A549 (cell line): ENCODE data around the gene PRKG1. TPM values are rescaled to one million over a fixed set of nuclear protein-coding genes. Genes with fewer than 3 reads are reported as not detected.

ENCODE experiments used
- ATAC-seq, 2 experiments: fragments of 200-7000 bp in 1 of 2; fragments of >200 bp in 1 of 2; cut with Nextera tagmentation in 1 of 2; cut with Tn5 transposase in 1 of 2; 3 replicates each; pipeline versions ENCODE4 v1.8.0 to v1.9.1; 2018 to 2020; ENCODE audit warnings: mild to moderate bottlenecking in 1 of 2, moderate library complexity in 1 of 2
- CTCF ChIA-PET: fragments of 300-600 bp; sonication (Branson Sonifier 250); formaldehyde crosslinking; extraction: SDS; loops from one replicate; lab custom pipeline; 2021; ENCODE audit warnings: antibody characterized with exemption, inconsistent platforms; lab: Yijun Ruan, JAX
- POLR2A ChIA-PET: fragments of 350-600 bp; formaldehyde crosslinking; extraction: SDS; loops from one replicate; lab custom pipeline; 2021; ENCODE audit warnings: antibody characterized with exemption, inconsistent platforms; lab: Yijun Ruan, JAX
- DNase-seq, 2 experiments: peaks; one replicate each; pipeline versions ENCODE4 v3.0.0 to v3.0.0-alpha.2; 2011 to 2016; ENCODE audit warnings: low read depth in 1 of 2, low spot score in 1 of 2
- FAIRE-seq: peaks from 2 replicates; lab custom pipeline; 2011; peaks lifted over from hg19 to GRCh38; lab: Jason Lieb, UNC
- H3K27ac ChIP-seq, 2 experiments: fragments of >200 bp; sonication (Bioruptor Twin); formaldehyde crosslinking; 3 replicates each; pipeline ENCODE4 v1.5.1; 2016 to 2017
- H3K4me1 ChIP-seq: fragments of >200 bp; sonication (Bioruptor Twin); formaldehyde crosslinking; 3 replicates; pipeline ENCODE4 v1.6.1; 2016
- H3K4me2 ChIP-seq: fragments of >200 bp; sonication (Bioruptor Twin); formaldehyde crosslinking; 3 replicates; pipeline ENCODE4 v1.6.1; 2016
- H3K4me3 ChIP-seq: fragments of >200 bp; sonication (Bioruptor Twin); formaldehyde crosslinking; 3 replicates; pipeline ENCODE4 v1.5.1; 2016
- H3K9me3 ChIP-seq: fragments of >200 bp; sonication (Bioruptor Twin); formaldehyde crosslinking; 3 replicates; pipeline ENCODE4 v1.6.1; 2016
- BHLHE40 ChIP-seq: IDR thresholded peaks from 2 replicates; pipeline ENCODE4 v1.6.1; 2012; ENCODE audit warnings: low read depth, low read length, inconsistent platforms
- CEBPB ChIP-seq, 2 experiments: fragments of >200 bp in 1 of 2; sonication (Bioruptor Twin) in 1 of 2; formaldehyde crosslinking in 1 of 2; IDR thresholded peaks; 2 replicates each; pipeline ENCODE4 v1.6.1; 2012 to 2016
- CHD2 ChIP-seq: fragments of 150-350 bp; IDR thresholded peaks from 2 replicates; pipeline ENCODE4 v1.6.1; 2014; ENCODE audit warnings: low read length; ENCODE audit not compliant: partially characterized antibody
- EHF ChIP-seq: fragments of 250-450 bp; sonication (Bioruptor Pico); IDR thresholded peaks from 2 replicates; pipeline ENCODE4 v1.5.0; 2020; ENCODE audit warnings: mild to moderate bottlenecking
- FOSB ChIP-seq: fragments of 250-450 bp; sonication (Bioruptor Pico); IDR thresholded peaks from 2 replicates; pipeline ENCODE4 v1.5.0; 2020; ENCODE audit warnings: mild to moderate bottlenecking, moderate library complexity
- GATA3 ChIP-seq: IDR thresholded peaks from 2 replicates; pipeline ENCODE4 v1.6.1; 2012; ENCODE audit warnings: borderline replicate concordance
- HDAC2 ChIP-seq: fragments of 200-600 bp; sonication (generic); IDR thresholded peaks from 2 replicates; pipeline ENCODE4 v1.6.1; 2016
- HOXB13 ChIP-seq: fragments of 250-450 bp; sonication (Bioruptor Pico); IDR thresholded peaks from 2 replicates; pipeline ENCODE4 v1.5.0; 2020; ENCODE audit warnings: low read depth, mild to moderate bottlenecking, moderate library complexity
- HOXB5 ChIP-seq: fragments of 250-450 bp; sonication (Bioruptor Pico); IDR thresholded peaks from 2 replicates; pipeline ENCODE4 v1.5.0; 2020; ENCODE audit warnings: mild to moderate bottlenecking, moderate library complexity
- KDM1A ChIP-seq: fragments of 200-600 bp; sonication (generic); IDR thresholded peaks from 2 replicates; pipeline ENCODE4 v1.6.1; 2016; ENCODE audit warnings: low read depth, mild to moderate bottlenecking
- KDM5A ChIP-seq: fragments of 200-600 bp; sonication (generic); IDR thresholded peaks from 2 replicates; pipeline ENCODE4 v1.6.1; 2016; ENCODE audit warnings: antibody characterized with exemption, mild to moderate bottlenecking
- MAFK ChIP-seq: fragments of 450-650 bp; IDR thresholded peaks from 2 replicates; pipeline ENCODE4 v1.6.1; 2014; ENCODE audit not compliant: partially characterized antibody
- MAZ ChIP-seq: fragments of 150-350 bp; IDR thresholded peaks from 2 replicates; pipeline ENCODE4 v1.6.1; 2014; ENCODE audit warnings: antibody characterized with exemption, low read depth, low read length, borderline replicate concordance
- NFE2L2 ChIP-seq: fragments of 150-350 bp; conservative IDR thresholded peaks from 2 replicates; pipeline ENCODE4 v1.6.1; 2014; ENCODE audit warnings: low read length
- NPAS2 ChIP-seq: fragments of 250-450 bp; sonication (Bioruptor Pico); IDR thresholded peaks from 2 replicates; pipeline ENCODE4 v1.8.0; 2022; ENCODE audit warnings: mild to moderate bottlenecking, moderate library complexity, borderline replicate concordance
- PHF8 ChIP-seq: fragments of 200-600 bp; sonication (generic); IDR thresholded peaks from 2 replicates; pipeline ENCODE4 v1.6.1; 2016; ENCODE audit warnings: low read depth, mild to moderate bottlenecking, antibody characterized with exemption, moderate library complexity, borderline replicate concordance
- POLR2A ChIP-seq: IDR thresholded peaks from 2 replicates; pipeline ENCODE4 v1.6.1; 2012; ENCODE audit warnings: mild to moderate bottlenecking, low read length
- POLR2AphosphoS2 ChIP-seq: conservative IDR thresholded peaks from 2 replicates; pipeline ENCODE4 v1.6.1; 2012; ENCODE audit warnings: low read length, improper control_type of control experiment, inconsistent platforms
- RAD21 ChIP-seq, 2 experiments: fragments of >200 bp in 1 of 2; sonication (Bioruptor Twin) in 1 of 2; formaldehyde crosslinking in 1 of 2; IDR thresholded peaks in 1 of 2; conservative IDR thresholded peaks in 1 of 2; 2 replicates in 1 of 2; 3 replicates in 1 of 2; pipeline ENCODE4 v1.6.1; 2012 to 2018; ENCODE audit warnings: inconsistent platforms in 1 of 2
- RCOR1 ChIP-seq: fragments of 150-350 bp; IDR thresholded peaks from 2 replicates; pipeline ENCODE4 v1.6.1; 2014; ENCODE audit warnings: antibody characterized with exemption, low read length, low read depth
- RNF2 ChIP-seq: fragments of 200-600 bp; sonication (generic); IDR thresholded peaks from 2 replicates; pipeline ENCODE4 v1.6.1; 2016; ENCODE audit warnings: low read depth, mild to moderate bottlenecking, antibody characterized with exemption, moderate library complexity, borderline replicate concordance
- SREBF2 ChIP-seq: fragments of 450-650 bp; IDR thresholded peaks from 2 replicates; pipeline ENCODE4 v1.6.1; 2014; ENCODE audit warnings: mild to moderate bottlenecking, moderate library complexity
- TFCP2L1 ChIP-seq: fragments of 250-450 bp; sonication (Bioruptor Pico); IDR thresholded peaks from 2 replicates; pipeline ENCODE4 v1.5.0; 2021; ENCODE audit warnings: mild to moderate bottlenecking
- ZNF302 ChIP-seq: fragments of 250-450 bp; sonication (Bioruptor Pico); IDR thresholded peaks from 2 replicates; pipeline ENCODE4 v1.9.0; 2021; ENCODE audit warnings: inconsistent platforms, mild to moderate bottlenecking, moderate library complexity
- WGBS: methylation state at CpG from one replicate; pipeline ENCODE4 v1.1.6; 2017; ENCODE audit errors: missing lambda C conversion rate; 5-methylcytosine and 5-hydroxymethylcytosine counted together
- polyA plus RNA-seq, 4 experiments: library from polyadenylated mRNA; depleted of rRNA in 3 of 4; stranded (reverse); fragments of >200 nt; fragmentation: RNase III in 1 of 4; extraction: RNeasy Plus Mini Kit Qiagen cat#74134 plus additional on column Dnase treatment in 1 of 4; gene quantifications; 2 replicates in 3 of 4; 3 replicates in 1 of 4; pipeline ENCODE4 v1.2.3, GENCODE V29; 2011 to 2017
- TF ChIP-seq, protein P1 (sequence below): fragments of >200 bp; sonication (Bioruptor Twin); formaldehyde crosslinking; IDR thresholded peaks from 2 replicates; pipeline ENCODE4 v1.6.1; 2016
- TF ChIP-seq, protein P2 (sequence below): fragments of 200-600 bp; sonication (generic); IDR thresholded peaks from 2 replicates; pipeline ENCODE4 v1.6.1; 2016; ENCODE audit warnings: antibody characterized with exemption, mild to moderate bottlenecking, moderate library complexity
- TF ChIP-seq, protein P3 (sequence below): fragments of >200 bp; sonication (Bioruptor Twin); formaldehyde crosslinking; IDR thresholded peaks from 3 replicates; pipeline ENCODE4 v1.6.1; 2016
- TF ChIP-seq, protein P4 (sequence below): IDR thresholded peaks from 2 replicates; pipeline ENCODE4 v1.6.1; 2012; ENCODE audit warnings: low read depth, borderline replicate concordance

PRKG1 gene
- polyA plus RNA-seq, 2 of the 4 experiments (the other 2 are of a cell fraction): not detected

DNA sequence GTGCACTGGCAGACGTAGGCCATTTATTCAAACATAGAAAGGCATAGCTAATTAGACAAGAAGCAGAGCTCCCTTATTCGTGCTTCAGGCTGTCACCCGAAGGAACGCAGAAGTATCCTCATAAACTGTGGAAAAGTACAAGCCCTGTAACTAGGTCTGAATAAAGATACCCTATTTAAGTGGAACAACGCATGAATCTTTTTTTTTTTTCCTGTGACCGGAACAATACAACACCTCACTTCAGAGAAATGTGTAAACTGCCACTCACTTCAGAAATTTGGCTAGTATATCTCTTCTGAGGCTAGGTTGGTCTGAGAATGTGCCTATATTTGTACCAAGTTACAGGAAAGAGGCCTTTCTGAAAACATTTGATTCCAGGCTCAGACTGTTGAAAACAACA lies 633.1 kb downstream of the PRKG1 start:
- no peaks in the 10 kb centered on the region for H3K9me3 ChIP-seq
- H3K27ac ChIP-seq: no peak overlapping the region
- H3K4me1 ChIP-seq: no peaks in the 10 kb centered on the region
- WGBS: 28% methylated on average over 6 of the region's 6 CpGs
- DNase-seq (no peak), FAIRE-seq (no peak), ATAC-seq (no peak)
- H3K4me2 ChIP-seq: no peak overlapping the region
- ChIA-PET POLR2A (no interaction called here), CTCF (interaction anchor here (0.6 kb wide), 1 partner anchor 230 kb away, joined by 5 read pairs; no protein-coding TSS in a partner anchor)
- H3K4me3 ChIP-seq: no peak overlapping the region
- TF ChIP-seq GATA3: no peak
- TF ChIP-seq CHD2: no peak
- no peak for TF ChIP-seq MAFK
- no peak for TF ChIP-seq TFCP2L1
- TF ChIP-seq ZNF302 (CRISPR knock-in tag): no peak
- TF ChIP-seq FOSB (CRISPR knock-in tag): no peak
- no peak for TF ChIP-seq BHLHE40
- TF ChIP-seq NFE2L2: no peak
- no peak for TF ChIP-seq HOXB13 (CRISPR knock-in tag)
- no peak for TF ChIP-seq SREBF2
- TF ChIP-seq RCOR1: no peak
- no peak for TF ChIP-seq POLR2A
- TF ChIP-seq KDM5A: no peak
- TF ChIP-seq, protein P1, sequence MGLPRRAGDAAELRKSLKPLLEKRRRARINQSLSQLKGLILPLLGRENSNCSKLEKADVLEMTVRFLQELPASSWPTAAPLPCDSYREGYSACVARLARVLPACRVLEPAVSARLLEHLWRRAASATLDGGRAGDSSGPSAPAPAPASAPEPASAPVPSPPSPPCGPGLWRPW: no peak
- TF ChIP-seq, protein P2, sequence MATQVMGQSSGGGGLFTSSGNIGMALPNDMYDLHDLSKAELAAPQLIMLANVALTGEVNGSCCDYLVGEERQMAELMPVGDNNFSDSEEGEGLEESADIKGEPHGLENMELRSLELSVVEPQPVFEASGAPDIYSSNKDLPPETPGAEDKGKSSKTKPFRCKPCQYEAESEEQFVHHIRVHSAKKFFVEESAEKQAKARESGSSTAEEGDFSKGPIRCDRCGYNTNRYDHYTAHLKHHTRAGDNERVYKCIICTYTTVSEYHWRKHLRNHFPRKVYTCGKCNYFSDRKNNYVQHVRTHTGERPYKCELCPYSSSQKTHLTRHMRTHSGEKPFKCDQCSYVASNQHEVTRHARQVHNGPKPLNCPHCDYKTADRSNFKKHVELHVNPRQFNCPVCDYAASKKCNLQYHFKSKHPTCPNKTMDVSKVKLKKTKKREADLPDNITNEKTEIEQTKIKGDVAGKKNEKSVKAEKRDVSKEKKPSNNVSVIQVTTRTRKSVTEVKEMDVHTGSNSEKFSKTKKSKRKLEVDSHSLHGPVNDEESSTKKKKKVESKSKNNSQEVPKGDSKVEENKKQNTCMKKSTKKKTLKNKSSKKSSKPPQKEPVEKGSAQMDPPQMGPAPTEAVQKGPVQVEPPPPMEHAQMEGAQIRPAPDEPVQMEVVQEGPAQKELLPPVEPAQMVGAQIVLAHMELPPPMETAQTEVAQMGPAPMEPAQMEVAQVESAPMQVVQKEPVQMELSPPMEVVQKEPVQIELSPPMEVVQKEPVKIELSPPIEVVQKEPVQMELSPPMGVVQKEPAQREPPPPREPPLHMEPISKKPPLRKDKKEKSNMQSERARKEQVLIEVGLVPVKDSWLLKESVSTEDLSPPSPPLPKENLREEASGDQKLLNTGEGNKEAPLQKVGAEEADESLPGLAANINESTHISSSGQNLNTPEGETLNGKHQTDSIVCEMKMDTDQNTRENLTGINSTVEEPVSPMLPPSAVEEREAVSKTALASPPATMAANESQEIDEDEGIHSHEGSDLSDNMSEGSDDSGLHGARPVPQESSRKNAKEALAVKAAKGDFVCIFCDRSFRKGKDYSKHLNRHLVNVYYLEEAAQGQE: no peak
- no peak for TF ChIP-seq POLR2AphosphoS2
- TF ChIP-seq CEBPB (IDR thresholded peaks at IDR 0.05): no peak
- no peak for TF ChIP-seq RAD21 (conservative IDR thresholded peaks at IDR 0.05 in 1 of 2, IDR thresholded peaks at IDR 0.05 in 1 of 2)
- TF ChIP-seq PHF8: no peak

DNA sequence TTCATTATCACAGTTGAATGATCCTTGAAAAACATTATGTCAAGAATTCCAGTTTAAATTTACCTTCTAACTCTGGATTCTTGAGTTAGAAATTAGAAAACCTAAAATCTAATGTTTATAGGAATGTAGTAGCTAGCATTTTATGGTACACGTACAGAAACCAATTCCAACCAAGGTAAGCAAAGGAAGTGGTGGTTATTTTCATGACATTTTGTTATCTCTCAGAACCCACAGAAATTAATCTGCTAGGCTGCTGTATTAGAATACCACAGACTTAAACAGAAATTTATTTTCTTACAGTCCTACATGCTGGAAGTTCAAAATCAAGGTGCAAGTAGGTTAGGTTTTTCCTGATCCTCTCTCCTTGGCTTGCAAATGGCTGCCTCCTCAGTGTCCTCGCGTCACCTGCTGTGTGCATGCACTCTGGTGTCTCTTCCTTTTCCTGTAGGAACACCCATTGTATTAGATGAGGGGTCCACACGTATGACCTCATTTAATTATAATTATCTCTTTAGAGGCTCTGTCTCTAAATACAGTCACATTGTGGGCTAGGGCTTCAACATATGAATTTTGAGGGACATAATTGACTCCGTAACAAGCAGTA lies 633.6 kb downstream of the PRKG1 start:
- Histone ChIP-seq H3K4me3 (no peak overlapping the region), H3K4me2 (no peak overlapping the region), H3K4me1 (no peaks in the 10 kb centered on the region)
- CTCF ChIA-PET: interaction anchor here (0.7 kb wide), 1 partner anchor 104 kb away, joined by 3 read pairs; no protein-coding TSS in a partner anchor
- TF ChIP-seq MAZ (no peak), HOXB5 (CRISPR knock-in tag) (no peak)
- TF ChIP-seq, all 56 proteins: peak for 0
- POLR2A ChIA-PET: no interaction called here
- ATAC-seq (no peak), FAIRE-seq (no peak), DNase-seq (no peak)
- 55% methylated on average over 5 of the region's 5 CpGs for WGBS
- no peaks in the 10 kb centered on the region for H3K9me3 ChIP-seq
- no peak overlapping the region for H3K27ac ChIP-seq

DNA sequence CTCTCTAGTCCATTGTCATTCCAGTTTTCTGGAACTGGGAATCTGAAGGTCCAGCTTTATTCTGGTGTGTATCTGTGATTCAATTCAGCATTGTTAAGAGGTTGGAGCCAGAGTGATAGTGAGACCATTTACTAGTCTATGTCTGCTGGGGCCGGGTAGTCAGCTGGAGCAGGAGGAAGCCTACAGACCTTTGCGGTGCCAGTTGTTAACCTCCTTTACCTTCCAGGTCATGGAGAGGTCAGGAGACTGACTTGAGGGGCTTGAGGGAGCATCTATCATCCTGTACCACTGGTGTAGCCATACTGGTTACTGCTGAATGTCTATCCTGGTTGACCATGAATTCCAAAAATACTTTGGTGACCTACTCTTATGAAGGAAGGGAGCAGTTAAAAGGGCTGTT lies 634.3 kb downstream of the PRKG1 start:
- FAIRE-seq (no peak), ATAC-seq (no peak), DNase-seq (no peak)
- Histone ChIP-seq H3K4me1 (no peaks in the 10 kb centered on the region), H3K4me2 (no peak overlapping the region), H3K27ac (no peak overlapping the region), H3K9me3 (no peaks in the 10 kb centered on the region), H3K4me3 (no peak overlapping the region)
- 46% methylated on average over 2 of the region's 2 CpGs for WGBS
- no peak for TF ChIP-seq HDAC2
- TF ChIP-seq, protein P3, sequence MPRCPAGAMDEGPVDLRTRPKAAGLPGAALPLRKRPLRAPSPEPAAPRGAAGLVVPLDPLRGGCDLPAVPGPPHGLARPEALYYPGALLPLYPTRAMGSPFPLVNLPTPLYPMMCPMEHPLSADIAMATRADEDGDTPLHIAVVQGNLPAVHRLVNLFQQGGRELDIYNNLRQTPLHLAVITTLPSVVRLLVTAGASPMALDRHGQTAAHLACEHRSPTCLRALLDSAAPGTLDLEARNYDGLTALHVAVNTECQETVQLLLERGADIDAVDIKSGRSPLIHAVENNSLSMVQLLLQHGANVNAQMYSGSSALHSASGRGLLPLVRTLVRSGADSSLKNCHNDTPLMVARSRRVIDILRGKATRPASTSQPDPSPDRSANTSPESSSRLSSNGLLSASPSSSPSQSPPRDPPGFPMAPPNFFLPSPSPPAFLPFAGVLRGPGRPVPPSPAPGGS: no peak
- no peak for TF ChIP-seq RNF2
- no peak for TF ChIP-seq GATA3
- TF ChIP-seq EHF (CRISPR knock-in tag): no peak
- no peak for TF ChIP-seq KDM1A
- TF ChIP-seq, protein P4, sequence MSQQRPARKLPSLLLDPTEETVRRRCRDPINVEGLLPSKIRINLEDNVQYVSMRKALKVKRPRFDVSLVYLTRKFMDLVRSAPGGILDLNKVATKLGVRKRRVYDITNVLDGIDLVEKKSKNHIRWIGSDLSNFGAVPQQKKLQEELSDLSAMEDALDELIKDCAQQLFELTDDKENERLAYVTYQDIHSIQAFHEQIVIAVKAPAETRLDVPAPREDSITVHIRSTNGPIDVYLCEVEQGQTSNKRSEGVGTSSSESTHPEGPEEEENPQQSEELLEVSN: no peak
- TF ChIP-seq NPAS2: no peak
- no peak for TF ChIP-seq CEBPB (IDR thresholded peaks at IDR 0.05)
- TF ChIP-seq MAZ: no peak
- CTCF ChIA-PET: interaction anchor here (0.7 kb wide), 1 partner anchor 103 kb away, joined by 3 read pairs; no protein-coding TSS in a partner anchor
- POLR2A ChIA-PET: no interaction called here
